ENCODE results near the gene SPPL3. TPM values are rescaled to one million over a fixed set of nuclear protein-coding genes. Genes with fewer than 3 reads are reported as not detected.

The SPPL3 gene
- total and polyA plus RNA-seq, 12 donors, result 9.7 to 45.0 (median 35.7) TPM

- no peak for TF ChIP-seq CTCF (IDR thresholded peaks at IDR 0.05)
- 51 to 70% methylated on average over 2 of the region's 2 CpGs for WGBS, 2 donors
- ATAC-seq (no peak), DNase-seq (no peak)
- H3K9me3 ChIP-seq, result no peaks in the 10 kb centered on the region
- peaks cover 0 to 14% (median 5%) of the 10 kb centered on the region in 9 donors for H3K36me3 ChIP-seq
- no peaks in the 10 kb centered on the region for H3K27me3 ChIP-seq
- no peak overlapping the region for H3K27ac ChIP-seq
- no peak overlapping the region for H3K4me3 ChIP-seq
- intact Hi-C loops (cut with DNase I), result no loop called here
- peaks cover 0 to 43% (median 20%) of the 10 kb centered on the region in 9 donors for H3K4me1 ChIP-seq
These were observed 89.8 kb downstream of the SPPL3 start for GRCh38 chr12:120814203-120814902.

GRCh38 chr12:120813588-120814153, 90.5 kb downstream of the SPPL3 start:
- TF ChIP-seq CTCF (IDR thresholded peaks at IDR 0.05), result no peak
- DNase-seq, result no peak
- no peak overlapping the region for H3K27ac ChIP-seq
- H3K4me3 ChIP-seq, result no peak overlapping the region
- ATAC-seq, result no peak
- H3K9me3 ChIP-seq, result no peaks in the 10 kb centered on the region
- 100% methylated on average over 2 of the region's 2 CpGs for WGBS, 2 donors
- intact Hi-C loops (cut with DNase I), result no loop called here
- peaks cover 0 to 21% (median 5%) of the 10 kb centered on the region in 9 donors for H3K36me3 ChIP-seq
- H3K27me3 ChIP-seq, result no peaks in the 10 kb centered on the region
- H3K4me1 ChIP-seq, result peaks cover 0 to 36% (median 20%) of the 10 kb centered on the region in 9 donors

GRCh38 chr12:120810021-120810420, 94.1 kb downstream of the SPPL3 start:
- intact Hi-C loops (cut with DNase I), result no loop called here
- H3K4me1 ChIP-seq, result peaks cover 0 to 18% (median 11%) of the 10 kb centered on the region in 9 donors
- DNase-seq (no peak), ATAC-seq (no peak)
- TF ChIP-seq CTCF (IDR thresholded peaks at IDR 0.05), result no peak
- no peak overlapping the region for H3K27ac ChIP-seq
- H3K27me3 ChIP-seq, result no peaks in the 10 kb centered on the region
- 97 to 98% methylated on average over 3 of the region's 3 CpGs for whole genome bisulfite sequencing, 2 donors
- no peak overlapping the region for H3K4me3 ChIP-seq
- H3K36me3 ChIP-seq, result peaks cover 0 to 24% (median 8%) of the 10 kb centered on the region in 9 donors
- H3K9me3 ChIP-seq, result no peaks in the 10 kb centered on the region

- intact Hi-C loops (cut with DNase I), result no loop called here
- peaks cover 0 to 15% (median 3%) of the 10 kb centered on the region in 9 donors for H3K36me3 ChIP-seq
- no peak for ATAC-seq
These were observed 99.7 kb downstream of the SPPL3 start for GRCh38 chr12:120804428-120804827.

More at GRCh38 chr12:120804428-120804827, 99.7 kb downstream of the SPPL3 start:
- no peaks in the 10 kb centered on the region for H3K27me3 ChIP-seq
- H3K9me3 ChIP-seq, result no peaks in the 10 kb centered on the region
- no peak overlapping the region for H3K4me3 ChIP-seq
- no peak for TF ChIP-seq CTCF (IDR thresholded peaks at IDR 0.05)
- H3K27ac ChIP-seq, result no peak overlapping the region
- DNase-seq, result no peak
- peaks cover 0 to 25% (median 0%) of the 10 kb centered on the region in 9 donors for H3K4me1 ChIP-seq
